ENCODE results near the gene MGLL.

Gene MGLL

DNA sequence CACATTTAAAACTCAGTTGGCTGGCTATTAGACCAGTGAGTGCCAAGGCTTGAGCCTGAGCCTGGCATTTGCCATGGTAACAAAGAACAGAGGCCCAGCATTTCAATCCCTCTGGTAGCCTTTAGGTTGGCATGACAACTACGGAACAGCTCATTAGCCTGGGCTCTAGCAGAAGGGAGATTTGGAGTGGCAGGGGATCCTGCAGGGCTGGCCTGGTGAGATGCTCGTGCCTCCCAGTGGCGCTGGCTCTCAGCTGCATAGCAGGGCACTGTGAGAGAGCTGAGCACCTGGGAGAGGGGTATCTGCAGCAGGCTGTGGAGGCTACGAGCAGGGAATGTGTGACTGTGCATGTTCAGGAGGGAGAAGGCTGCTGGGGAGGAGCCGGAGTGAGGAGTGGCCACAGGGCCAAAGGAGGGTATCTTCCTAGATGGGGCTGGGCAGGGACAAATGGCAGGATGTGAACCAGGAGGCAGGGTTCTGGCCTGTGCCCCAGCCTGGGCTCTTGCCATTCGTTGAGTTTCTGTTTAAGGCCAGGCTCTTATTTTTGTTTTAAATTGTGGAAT lies 155.1 kb downstream of the MGLL start:
- no peak for TF ChIP-seq CTCF (conservative IDR thresholded peaks at IDR 0.05; ENCODE audit: control insufficient read depth, insufficient read depth, low read depth, low read length)
- H3K4me3 ChIP-seq (ENCODE audit: control insufficient read depth, low read depth, low read length), result no peak overlapping the region
- DNase-seq (ENCODE audit: low read depth), result no peak

GRCh38 chr3:127666676-127667075 lies 155.6 kb downstream of the MGLL start:
- no peak overlapping the region for H3K4me3 ChIP-seq (ENCODE audit: control insufficient read depth, low read depth, low read length)
- DNase-seq (ENCODE audit: low read depth), result no peak
- TF ChIP-seq CTCF (conservative IDR thresholded peaks at IDR 0.05; ENCODE audit: control insufficient read depth, insufficient read depth, low read depth, low read length), result no peak

DNA sequence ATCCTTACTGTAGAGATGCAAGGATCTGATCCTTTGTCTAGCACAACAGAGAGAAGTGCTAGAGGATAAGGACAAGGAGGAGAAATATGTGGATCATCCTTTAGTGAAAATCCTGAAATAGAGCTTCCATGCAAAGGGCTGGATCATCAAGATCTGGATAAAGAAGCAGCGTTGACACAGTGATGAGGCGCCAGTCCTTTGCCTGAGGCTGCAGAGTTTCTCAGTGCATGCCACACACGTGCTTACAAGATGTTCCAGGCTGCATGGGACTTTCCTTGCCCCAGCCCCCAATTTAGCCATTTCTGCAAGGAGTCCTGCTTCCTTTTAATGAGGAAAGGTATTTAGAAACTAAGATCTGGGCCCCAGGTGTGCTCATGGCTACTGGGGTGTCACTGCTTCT lies 156.7 kb downstream of the MGLL start:
- TF ChIP-seq CTCF (conservative IDR thresholded peaks at IDR 0.05; ENCODE audit: control insufficient read depth, insufficient read depth, low read depth, low read length), result no peak
- H3K4me3 ChIP-seq (ENCODE audit: control insufficient read depth, low read depth, low read length), result no peak overlapping the region
- no peak for DNase-seq (ENCODE audit: low read depth)

DNA sequence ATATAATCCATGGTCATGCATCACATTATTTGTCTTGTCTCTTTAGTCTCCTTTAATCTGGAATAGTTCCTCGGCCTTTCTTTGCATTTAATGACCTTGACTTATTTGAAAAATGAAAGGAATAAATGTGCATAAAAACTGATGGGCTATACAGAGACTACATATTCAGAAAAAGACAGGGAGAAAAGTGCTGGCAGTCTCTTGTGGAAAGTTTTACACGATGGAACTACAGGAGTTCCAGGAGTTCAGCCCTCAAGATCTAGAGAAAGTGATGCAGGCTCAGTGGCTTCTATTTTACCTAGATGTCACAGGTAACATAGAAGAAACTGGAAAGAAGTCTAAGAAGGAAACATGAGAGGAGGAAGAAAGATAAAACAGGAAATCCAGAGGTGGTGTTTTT lies 157.2 kb downstream of the MGLL start:
- TF ChIP-seq CTCF (conservative IDR thresholded peaks at IDR 0.05; ENCODE audit: control insufficient read depth, insufficient read depth, low read depth, low read length), result no peak
- no peak overlapping the region for H3K4me3 ChIP-seq (ENCODE audit: control insufficient read depth, low read depth, low read length)
- DNase-seq (ENCODE audit: low read depth), result no peak

GRCh38 chr3:127663151-127663550 lies 159.2 kb downstream of the MGLL start:
- DNase-seq (ENCODE audit: low read depth), result no peak
- no peak overlapping the region for H3K4me3 ChIP-seq (ENCODE audit: control insufficient read depth, low read depth, low read length)
- no peak for TF ChIP-seq CTCF (conservative IDR thresholded peaks at IDR 0.05; ENCODE audit: control insufficient read depth, insufficient read depth, low read depth, low read length)

DNA sequence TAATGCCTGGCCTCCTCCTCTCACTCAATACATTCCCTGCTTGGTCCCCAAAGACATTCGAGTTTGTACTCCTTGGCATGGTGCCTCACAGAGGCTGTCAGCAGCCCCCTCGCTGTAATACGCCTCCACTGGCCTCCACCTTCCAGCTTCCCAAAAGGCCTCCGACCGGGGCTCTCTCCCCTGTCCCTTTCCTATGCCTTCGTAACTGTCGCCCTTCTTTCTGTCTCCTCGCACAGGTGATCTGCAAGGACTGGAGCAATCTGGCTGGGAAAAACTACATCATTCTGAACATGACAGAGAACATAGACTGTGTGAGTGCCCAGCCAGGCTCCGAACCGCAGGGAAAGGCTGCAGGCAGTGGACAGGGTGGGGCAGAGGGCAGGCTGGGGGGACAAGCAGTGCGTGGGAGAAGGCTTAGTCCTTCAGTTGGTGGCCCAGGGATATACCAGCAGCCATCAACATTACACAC lies 160.3 kb downstream of the MGLL start:
- DNase-seq (ENCODE audit: low read depth), result no peak
- H3K4me3 ChIP-seq (ENCODE audit: control insufficient read depth, low read depth, low read length), result no peak overlapping the region
- TF ChIP-seq CTCF (conservative IDR thresholded peaks at IDR 0.05; ENCODE audit: control insufficient read depth, insufficient read depth, low read depth, low read length), result no peak

DNA sequence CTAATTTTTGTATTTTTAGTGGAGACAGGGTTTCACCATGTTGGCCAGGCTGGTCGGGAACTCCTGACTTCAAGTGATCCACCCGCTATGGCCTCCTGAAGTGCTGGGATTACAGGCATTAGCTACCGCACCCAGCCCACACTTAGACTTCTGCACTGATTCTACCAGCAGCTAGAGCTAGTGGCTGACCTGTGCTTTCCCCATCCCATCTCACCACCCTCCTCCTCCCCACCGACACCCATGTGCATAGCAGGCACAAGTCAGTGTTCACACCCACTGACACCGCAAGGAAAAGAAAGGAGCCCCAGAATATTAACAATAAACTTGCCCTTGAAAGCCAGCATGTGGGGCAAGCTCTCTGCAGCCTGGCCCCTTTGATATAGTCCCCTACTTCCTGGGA lies 160.7 kb downstream of the MGLL start:
- H3K4me3 ChIP-seq (ENCODE audit: control insufficient read depth, low read depth, low read length), result no peak overlapping the region
- DNase-seq (ENCODE audit: low read depth), result no peak
- no peak for TF ChIP-seq CTCF (conservative IDR thresholded peaks at IDR 0.05; ENCODE audit: control insufficient read depth, insufficient read depth, low read depth, low read length)
